IMR-90 (cell line): ENCODE results near the gene ITIH2.
A peak's percentile ranks its signal among the peaks of the same experiment; 100 is the strongest.

Experiments
- CEBPB ChIP-seq: IDR thresholded peaks from 2 replicates; pipeline ENCODE4 v1.6.1; 2012; ENCODE audit warnings: low read depth, low read length, improper control_type of control experiment
- CHD1 ChIP-seq: IDR thresholded peaks from 2 replicates; pipeline ENCODE4 v1.6.1; 2012; ENCODE audit warnings: low read depth, low read length, improper control_type of control experiment
- CTCF ChIP-seq: conservative IDR thresholded peaks from 2 replicates; pipeline ENCODE4 v1.5.1; 2012; ENCODE audit warnings: mild to moderate bottlenecking, low read depth, low read length, improper control_type of control experiment
- ELK1 ChIP-seq: fragments of 150-350 bp; IDR thresholded peaks from 2 replicates; pipeline ENCODE4 v1.6.1; 2016; ENCODE audit warnings: low read depth, mild to moderate bottlenecking, low read length, moderate library complexity, borderline replicate concordance
- FOS ChIP-seq: fragments of 150-350 bp; IDR thresholded peaks from 2 replicates; pipeline ENCODE4 v1.6.1; 2016; ENCODE audit warnings: low read depth, low read length
- MAZ ChIP-seq: IDR thresholded peaks from 2 replicates; pipeline ENCODE4 v1.6.1; 2012; ENCODE audit warnings: low read depth, mild to moderate bottlenecking, low read length, improper control_type of control experiment, moderate library complexity, borderline replicate concordance
- POLR2A ChIP-seq: IDR thresholded peaks from 2 replicates; pipeline ENCODE4 v1.6.1; 2012; ENCODE audit warnings: mild to moderate bottlenecking, low read depth, low read length
- RAD21 ChIP-seq: IDR thresholded peaks from 2 replicates; pipeline ENCODE4 v1.6.1; 2012; ENCODE audit warnings: low read length, improper control_type of control experiment
- RCOR1 ChIP-seq: IDR thresholded peaks from 2 replicates; pipeline ENCODE4 v1.6.1; 2012; ENCODE audit warnings: mild to moderate bottlenecking, low read length, improper control_type of control experiment; ENCODE audit not compliant: insufficient replicate concordance
- RFX5 ChIP-seq: IDR thresholded peaks from 2 replicates; pipeline ENCODE4 v1.8.0; 2012; ENCODE audit warnings: low read depth, mild to moderate bottlenecking, low read length, moderate library complexity
- SMC3 ChIP-seq: fragments of 150-350 bp; IDR thresholded peaks from 2 replicates; pipeline ENCODE4 v1.6.1; 2016; ENCODE audit warnings: low read depth, mild to moderate bottlenecking, antibody characterized with exemption, low read length, moderate library complexity

- TF ChIP-seq CTCF = no peak
- no peak for TF ChIP-seq ELK1
- no peak for TF ChIP-seq CEBPB
- TF ChIP-seq POLR2A = no peak
- TF ChIP-seq CHD1 = 0 out of 2 replicates have a peak, but pooled peaks have one; percentile 31
- no peak for TF ChIP-seq RAD21
- no peak for TF ChIP-seq MAZ
- no peak for TF ChIP-seq SMC3
- TF ChIP-seq RFX5 = no peak
- no peak for TF ChIP-seq FOS
- no peak for TF ChIP-seq RCOR1
These were observed 84.2 kb downstream of the ITIH2 start for GRCh38 chr10:7787150-7787856.
